H7 (cell line): Measurements from ENCODE around the gene MYLK3. TPM values are rescaled to one million over a fixed set of nuclear protein-coding genes. Genes with fewer than 3 reads are reported as not detected.

Source experiments
- DNase-seq: peaks from one replicate; pipeline ENCODE4 v3.0.0; 2012
- H3K27me3 ChIP-seq: 2 replicates; pipeline ENCODE4 v1.6.0; 2011; ENCODE audit warnings: mild to moderate bottlenecking, low read length; ENCODE audit not compliant: control insufficient read depth, insufficient read depth
- H3K36me3 ChIP-seq: replicated peaks from 2 replicates; pipeline ENCODE4 v1.5.1; 2011; ENCODE audit warnings: low read length; ENCODE audit not compliant: control insufficient read depth, insufficient read depth
- H3K4me3 ChIP-seq: 2 replicates; pipeline ENCODE4 v1.5.1; 2011; ENCODE audit warnings: low read depth, mild to moderate bottlenecking, control low read depth, low read length, moderate library complexity; ENCODE audit not compliant: insufficient read depth
- total RNA-seq: library from RNA; depleted of rRNA; stranded (reverse); fragments of >200 nt; shearing (Covaris generic); gene quantifications from 2 replicates; pipeline ENCODE4 v1.2.3, GENCODE V29; 2014

Gene MYLK3
- total RNA-seq, 1 experiment from 2014 or later = 2.3 TPM

- no peak for DNase-seq
- H3K4me3 ChIP-seq = no peak overlapping the region
- no peaks in the 10 kb centered on the region for H3K27me3 ChIP-seq
- no peaks in the 10 kb centered on the region for H3K36me3 ChIP-seq
These were observed 2.5 kb downstream of the MYLK3 start for GRCh38 chr16:46745617-46746016.

DNA sequence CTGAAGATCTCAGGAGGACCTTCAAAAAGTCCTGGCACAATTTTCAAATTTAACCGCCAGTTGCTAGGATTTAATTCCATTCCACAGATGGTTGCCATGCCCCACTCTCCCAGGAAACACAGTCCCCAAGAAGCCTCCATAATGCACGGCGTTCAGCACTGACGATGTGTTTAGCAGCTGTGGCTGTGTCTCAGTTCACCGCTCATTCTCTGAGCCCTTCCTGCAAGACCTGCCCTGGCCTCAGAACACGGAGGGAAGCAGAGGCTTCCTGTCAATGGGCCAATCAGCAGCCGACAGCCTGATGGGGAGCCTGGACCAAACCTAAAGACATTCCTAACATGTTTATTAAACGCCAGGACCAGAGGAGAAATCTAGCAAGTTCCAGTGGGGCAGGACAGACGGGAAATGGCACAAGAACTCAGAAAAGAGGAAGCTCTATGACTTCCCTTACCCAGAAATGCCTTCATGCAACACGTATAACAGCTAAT lies 4.9 kb downstream of the MYLK3 start:
- peak; percentile 64 for DNase-seq
- no peaks in the 10 kb centered on the region for H3K27me3 ChIP-seq
- H3K4me3 ChIP-seq = no peak overlapping the region
- H3K36me3 ChIP-seq = no peaks in the 10 kb centered on the region

- Histone ChIP-seq H3K27me3 (no peaks in the 10 kb centered on the region), H3K36me3 (no peaks in the 10 kb centered on the region), H3K4me3 (no peak overlapping the region)
- DNase-seq = no peak
These were observed 8.2 kb downstream of the MYLK3 start for GRCh38 chr16:46739934-46740333.

DNA sequence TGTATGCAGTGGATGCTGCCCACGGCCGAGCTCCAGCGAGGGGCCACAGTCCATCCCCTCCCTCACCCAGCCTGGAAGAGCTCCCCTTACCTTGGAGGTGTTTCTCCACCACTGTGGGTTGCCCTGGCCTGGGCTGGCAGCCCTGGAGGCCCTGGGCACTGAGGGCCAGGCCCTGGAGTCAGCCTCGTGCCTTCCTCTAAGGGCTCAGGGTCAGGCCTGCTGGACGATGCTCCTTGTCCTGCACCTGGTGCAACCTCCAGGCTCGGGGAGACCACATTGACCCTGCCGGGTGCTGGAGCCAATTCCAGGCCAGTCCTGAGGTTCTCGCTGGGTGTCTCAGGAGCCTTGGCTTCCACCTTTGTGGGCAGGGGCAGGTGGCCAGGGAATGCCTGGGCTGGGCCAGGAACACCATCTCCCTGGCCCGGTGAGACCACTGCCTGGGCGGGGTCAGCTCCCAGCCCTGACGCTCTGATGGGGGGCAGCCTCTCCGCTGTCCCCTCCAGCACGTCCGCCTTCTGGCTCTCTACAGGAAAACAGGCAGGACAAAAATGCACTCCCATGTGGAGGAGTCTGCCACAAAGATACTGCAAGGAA lies 10.4 kb downstream of the MYLK3 start:
- peak; percentile 35 for DNase-seq
- no peak overlapping the region for H3K4me3 ChIP-seq
- no peaks in the 10 kb centered on the region for H3K36me3 ChIP-seq
- H3K27me3 ChIP-seq = no peaks in the 10 kb centered on the region

DNA sequence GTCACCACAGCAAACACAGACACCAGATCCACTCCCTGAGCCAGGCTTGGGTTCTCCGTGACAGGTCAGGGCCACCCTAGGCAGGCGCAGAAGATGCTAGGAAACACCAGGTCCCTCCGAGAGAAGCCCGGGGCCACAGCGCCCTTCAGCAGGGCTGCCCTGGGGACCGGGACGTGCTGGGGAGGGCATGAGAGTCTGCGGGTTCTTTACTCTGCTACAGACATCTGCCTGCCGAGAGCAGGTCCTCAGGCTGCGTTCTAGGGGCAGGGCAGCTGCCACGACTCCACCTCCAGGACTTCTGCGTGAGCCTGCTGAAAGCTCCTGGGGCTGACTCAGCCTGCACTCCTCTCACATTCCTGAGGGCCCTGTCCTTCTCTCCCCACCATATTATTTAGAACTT lies 11.4 kb downstream of the MYLK3 start:
- Histone ChIP-seq H3K36me3 (no peaks in the 10 kb centered on the region), H3K27me3 (no peaks in the 10 kb centered on the region), H3K4me3 (no peak overlapping the region)
- peak; percentile 64 for DNase-seq

DNA sequence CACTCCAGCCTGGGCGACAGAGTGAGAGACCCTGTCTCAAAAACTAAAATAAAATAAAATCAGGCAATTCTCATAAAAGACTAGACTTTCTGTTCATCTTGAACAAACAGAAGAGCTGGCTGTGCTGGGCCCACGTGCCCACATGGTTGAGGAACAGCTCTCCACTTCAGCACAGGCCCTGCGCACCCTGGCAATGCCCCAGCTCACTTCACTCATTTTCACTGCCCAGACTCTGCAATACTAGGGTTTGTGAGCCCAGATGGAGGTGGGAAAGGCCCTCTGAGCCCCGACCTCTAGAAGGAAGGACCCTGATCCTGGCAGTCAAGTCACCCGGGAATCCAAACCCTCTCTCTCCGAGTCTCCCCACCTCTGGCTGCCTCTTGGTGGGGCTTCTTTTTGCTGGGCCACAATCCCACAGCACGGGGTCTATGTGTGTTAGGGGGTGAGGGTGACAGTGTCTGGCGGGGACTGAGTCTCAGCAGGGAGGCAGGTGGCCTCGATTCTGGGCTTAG lies 14.8 kb downstream of the MYLK3 start:
- no peak overlapping the region for H3K4me3 ChIP-seq
- no peak for DNase-seq
- H3K36me3 ChIP-seq = no peaks in the 10 kb centered on the region
- no peaks in the 10 kb centered on the region for H3K27me3 ChIP-seq

DNA sequence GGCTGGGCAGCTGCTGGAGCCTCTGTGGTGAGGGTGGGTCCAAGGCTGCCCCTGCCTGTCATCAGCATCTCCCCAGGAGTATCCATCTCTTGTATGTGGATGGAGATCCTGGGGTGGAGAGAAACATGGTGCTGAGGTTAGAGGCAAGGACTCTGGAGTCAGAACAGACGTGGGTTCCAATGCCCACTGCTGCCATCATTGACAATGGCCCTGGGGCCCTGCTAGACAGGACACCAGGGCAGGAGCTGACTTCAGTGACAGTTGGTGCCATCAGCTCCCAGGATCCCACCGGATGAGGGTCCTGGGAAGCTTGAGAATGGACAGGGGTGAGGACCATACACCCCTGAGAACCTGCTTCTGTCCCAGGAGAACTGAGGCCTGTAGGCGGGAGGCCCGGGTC lies 15.6 kb downstream of the MYLK3 start:
- DNase-seq = no peak
- no peaks in the 10 kb centered on the region for H3K36me3 ChIP-seq
- H3K27me3 ChIP-seq = no peaks in the 10 kb centered on the region
- H3K4me3 ChIP-seq = no peak overlapping the region

GRCh38 chr16:46731691-46732555 lies 16.2 kb downstream of the MYLK3 start:
- H3K4me3 ChIP-seq = no peak overlapping the region
- no peaks in the 10 kb centered on the region for H3K27me3 ChIP-seq
- no peak for DNase-seq
- H3K36me3 ChIP-seq = no peaks in the 10 kb centered on the region

GRCh38 chr16:46730801-46731690 lies 17.1 kb downstream of the MYLK3 start:
- H3K4me3 ChIP-seq = no peak overlapping the region
- no peaks in the 10 kb centered on the region for H3K27me3 ChIP-seq
- no peaks in the 10 kb centered on the region for H3K36me3 ChIP-seq
- no peak for DNase-seq

- no peaks in the 10 kb centered on the region for H3K27me3 ChIP-seq
- H3K36me3 ChIP-seq = no peaks in the 10 kb centered on the region
- H3K4me3 ChIP-seq = no peak overlapping the region
- no peak for DNase-seq
These were observed 18.0 kb downstream of the MYLK3 start for GRCh38 chr16:46730126-46730525.

GRCh38 chr16:46729326-46729995 lies 18.7 kb downstream of the MYLK3 start:
- no peak for DNase-seq
- no peaks in the 10 kb centered on the region for H3K27me3 ChIP-seq
- no peak overlapping the region for H3K4me3 ChIP-seq
- no peaks in the 10 kb centered on the region for H3K36me3 ChIP-seq

DNA sequence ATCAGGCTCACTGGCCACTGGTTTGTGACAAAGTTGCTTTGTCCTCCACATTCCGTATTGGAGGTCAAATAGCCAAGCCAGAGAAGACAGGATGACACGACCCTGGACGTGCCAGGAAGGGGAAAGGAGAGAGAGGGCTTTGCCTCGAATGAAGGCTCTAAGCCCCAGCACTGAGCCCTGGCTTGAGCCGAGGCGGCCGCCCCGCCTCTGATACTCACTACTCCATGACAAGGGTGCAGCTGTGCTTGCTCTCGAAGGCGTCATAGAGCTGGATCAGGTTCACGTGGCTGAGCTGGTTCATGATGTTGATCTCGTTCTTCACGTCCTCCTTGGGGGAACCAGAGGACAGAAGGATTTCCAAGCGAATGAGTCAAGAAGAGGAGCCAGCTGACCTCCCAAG lies 19.3 kb downstream of the MYLK3 start:
- Histone ChIP-seq H3K27me3 (no peaks in the 10 kb centered on the region), H3K4me3 (no peak overlapping the region), H3K36me3 (no peaks in the 10 kb centered on the region)
- no peak for DNase-seq

- DNase-seq = no peak
- no peaks in the 10 kb centered on the region for H3K27me3 ChIP-seq
- H3K36me3 ChIP-seq = no peaks in the 10 kb centered on the region
- H3K4me3 ChIP-seq = no peak overlapping the region
These were observed 20.5 kb downstream of the MYLK3 start for GRCh38 chr16:46727630-46728029.

GRCh38 chr16:46727184-46727583 lies 21.0 kb downstream of the MYLK3 start:
- H3K36me3 ChIP-seq = no peaks in the 10 kb centered on the region
- no peak for DNase-seq
- H3K4me3 ChIP-seq = no peak overlapping the region
- H3K27me3 ChIP-seq = no peaks in the 10 kb centered on the region
